Endothelial cell of umbilical vein (primary cell): Measurements from ENCODE around the gene OR5H14. TPM values are rescaled to one million over a fixed set of nuclear protein-coding genes. Genes with fewer than 3 reads are reported as not detected.
"Not testable (repeated sequence)": the region's sequence is repeated elsewhere in the genome, so short reads cannot be mapped to it uniquely, and the experiment has no call there.

Experiments
- BruUV-seq: library from RNA; stranded (reverse); fragments of 400-500 nt; replicated peaks from 2 replicates; lab custom pipeline; 2021; lab: Mats Ljungman, UMichigan
- CTCF ChIA-PET: fragments of 300-600, 350-600 bp; sonication (Branson Sonifier 250); formaldehyde crosslinking; loops from one replicate; lab custom pipeline; 2021; ENCODE audit warnings: antibody characterized with exemption, inconsistent platforms; lab: Charles Lee
- POLR2A ChIA-PET: fragments of 300-600, 350-600 bp; sonication (Branson Sonifier 250); formaldehyde crosslinking; loops from one replicate; lab custom pipeline; 2021; ENCODE audit warnings: antibody characterized with exemption, inconsistent platforms; lab: Charles Lee
- DNase-seq: peaks from one replicate; pipeline ENCODE4 v3.0.0-alpha.2; 2011; ENCODE audit warnings: low read depth, low spot score
- FAIRE-seq: peaks from 2 replicates; lab custom pipeline; 2011; peaks lifted over from hg19 to GRCh38; lab: Jason Lieb, UNC
- H2AFZ ChIP-seq: 2 replicates; pipeline ENCODE4 v1.6.0; 2012; ENCODE audit warnings: low read depth, low read length, control low read depth, inconsistent platforms
- H3K27ac ChIP-seq: 2 replicates; pipeline ENCODE4 v1.5.1; 2011; ENCODE audit warnings: low read depth, mild to moderate bottlenecking, control low read depth, low read length, moderate library complexity; ENCODE audit not compliant: insufficient read depth
- H3K27me3 ChIP-seq, 2 experiments: 2 replicates each; pipeline versions ENCODE4 v1.6.0 to v1.6.1; 2011; ENCODE audit warnings: low read length in 2 of 2, mixed read lengths in 1 of 2; ENCODE audit not compliant: control insufficient read depth in 2 of 2, insufficient read depth in 2 of 2
- H3K36me3 ChIP-seq, 2 experiments: 2 replicates in 1 of 2; 3 replicates in 1 of 2; pipeline ENCODE4 v1.5.1; 2011; ENCODE audit warnings: low read length in 2 of 2, mild to moderate bottlenecking in 1 of 2, moderate library complexity in 1 of 2; ENCODE audit not compliant: control insufficient read depth in 2 of 2, insufficient read depth in 2 of 2; ENCODE audit errors: extremely low read depth in 1 of 2
- H3K4me1 ChIP-seq: 3 replicates; pipeline ENCODE4 v1.5.1; 2011; ENCODE audit warnings: mild to moderate bottlenecking, low read length; ENCODE audit not compliant: control insufficient read depth, insufficient read depth; ENCODE audit errors: extremely low read depth
- H3K4me2 ChIP-seq: 2 replicates; pipeline ENCODE4 v1.6.1; 2011; ENCODE audit warnings: low read length, control low read depth, mixed read lengths; ENCODE audit not compliant: insufficient read depth
- H3K4me3 ChIP-seq, 3 experiments: fragments of 200-600 bp in 1 of 3; sonication (generic), shearing (Covaris generic) in 1 of 3; replicated peaks in 1 of 3; 2 replicates each; pipeline ENCODE4 v1.5.1; 2011 to 2016; ENCODE audit warnings: control low read depth in 3 of 3, low read length in 3 of 3, mild to moderate bottlenecking in 2 of 3, inconsistent platforms in 1 of 3, low read depth in 1 of 3, moderate library complexity in 1 of 3; ENCODE audit not compliant: insufficient read depth in 1 of 3
- H3K79me2 ChIP-seq: 2 replicates; pipeline ENCODE4 v1.6.0; 2012; ENCODE audit warnings: low read length, inconsistent platforms; ENCODE audit not compliant: control insufficient read depth, insufficient read depth
- H3K9ac ChIP-seq: replicated peaks from 2 replicates; pipeline ENCODE3; 2011; ENCODE audit warnings: low read length, control low read depth; ENCODE audit not compliant: insufficient read depth; ENCODE audit errors: extremely low read depth
- H3K9me1 ChIP-seq: replicated peaks from 3 replicates; pipeline ENCODE4 v1.6.0; 2011; ENCODE audit warnings: mild to moderate bottlenecking, low read length; ENCODE audit not compliant: control insufficient read depth, insufficient read depth; ENCODE audit errors: extremely low read depth
- H3K9me3 ChIP-seq: replicated peaks from 2 replicates; pipeline ENCODE4 v1.5.1; 2012; ENCODE audit warnings: low read length, inconsistent platforms; ENCODE audit not compliant: control insufficient read depth, insufficient read depth
- H4K20me1 ChIP-seq: replicated peaks from 2 replicates; pipeline ENCODE3; 2011; ENCODE audit warnings: mild to moderate bottlenecking, low read length; ENCODE audit not compliant: control insufficient read depth, insufficient read depth; ENCODE audit errors: extremely low read depth
- JUN ChIP-seq: IDR thresholded peaks from 2 replicates; pipeline ENCODE4 v1.6.1; 2011; ENCODE audit warnings: borderline replicate concordance, low read depth; ENCODE audit not compliant: insufficient read length, insufficient read depth
- MAX ChIP-seq: IDR thresholded peaks from 2 replicates; pipeline ENCODE4 v1.6.1; 2011; ENCODE audit not compliant: insufficient read depth, insufficient read length
- dilution Hi-C: fragments of 300-500 bp; cut with MboI; formaldehyde crosslinking; loops from one replicate; pipeline ENCODE4 v1.15.0; 2019; ENCODE audit warnings: low sequenced_read_pairs; ENCODE audit not compliant: extremely low pct_ligation_motif_present
- intact Hi-C: fragments of 100-400 bp; cut with micrococcal nuclease; formaldehyde crosslinking; loops from one replicate; pipeline ENCODE4 v1.10.0; 2022
- polyA plus RNA-seq, 4 experiments: library from polyadenylated mRNA; depleted of rRNA in 3 of 4; stranded (reverse) in 3 of 4; unstranded in 1 of 4; fragments of >200 nt; gene quantifications; 2 replicates each; pipeline versions ENCODE4 v1.2.1 to v1.2.3, GENCODE V29; 2011 to 2012; ENCODE audit warnings: missing spikeins in 1 of 4
- total RNA-seq: library from RNA; stranded (reverse); gene quantifications from 2 replicates; pipeline ENCODE4 v1.2.3, GENCODE V29; 2021

OR5H14 gene
- total and polyA plus RNA-seq, 2 donors (not counting 3 experiments of a cell fraction or from before 2014, with no cell fraction given): not detected

DNA sequence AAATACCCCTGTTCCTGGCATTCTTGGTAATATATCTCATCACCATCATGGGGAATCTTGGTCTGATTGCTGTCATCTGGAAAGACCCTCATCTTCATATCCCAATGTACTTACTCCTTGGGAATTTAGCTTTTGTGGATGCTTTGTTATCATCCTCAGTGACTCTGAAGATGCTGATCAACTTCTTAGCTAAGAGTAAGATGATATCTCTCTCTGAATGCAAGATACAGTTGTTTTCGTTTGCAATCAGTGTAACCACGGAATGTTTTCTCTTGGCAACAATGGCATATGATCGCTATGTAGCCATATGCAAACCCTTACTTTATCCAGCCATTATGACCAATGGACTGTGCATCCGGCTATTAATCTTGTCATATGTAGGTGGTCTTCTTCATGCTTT is 2.2 kb downstream of the OR5H14 start:
- intact Hi-C loops, dilution Hi-C loops, H3K9me3 ChIP-seq: not testable (repeated sequence)

DNA sequence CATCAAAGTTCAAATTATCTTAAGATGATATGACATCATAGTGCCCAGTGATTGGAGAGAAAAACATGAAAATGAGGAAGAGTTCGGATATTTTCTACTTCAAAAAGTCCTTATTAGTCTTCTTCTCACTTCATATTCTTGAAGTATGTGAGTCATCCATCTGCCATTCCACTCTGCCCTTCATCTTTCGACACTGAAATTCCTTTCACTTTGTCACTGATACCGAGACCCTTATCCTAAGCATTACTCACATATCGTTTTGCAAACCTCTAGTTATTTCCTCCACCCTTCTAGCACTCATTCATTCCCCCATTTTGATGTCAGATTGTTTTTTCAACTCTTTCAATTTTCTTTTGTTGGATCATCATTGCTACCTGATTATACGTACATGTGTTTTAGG is 4.0 kb downstream of the OR5H14 start:
- Histone ChIP-seq H3K27me3 (no peaks in the 10 kb centered on the region), H3K4me2 (no peak overlapping the region), H3K4me3 (no peak overlapping the region), H3K4me1 (no peaks in the 10 kb centered on the region), H3K27ac (no peak overlapping the region), H3K79me2 (no peaks in the 10 kb centered on the region), H3K9me3 (no peaks in the 10 kb centered on the region), H3K9me1 (no peaks in the 10 kb centered on the region), H3K36me3 (no peaks in the 10 kb centered on the region), H2AFZ (no peak overlapping the region), H3K9ac (no peak overlapping the region), H4K20me1 (no peaks in the 10 kb centered on the region)
- intact Hi-C loops: no loop called here
- ChIA-PET CTCF (no interaction called here), POLR2A (no interaction called here)
- BruUV-seq: no TSS peak
- no peak for DNase-seq
- dilution Hi-C loops: no loop called here
- TF ChIP-seq JUN: no peak
- TF ChIP-seq MAX: no peak
- FAIRE-seq: no peak

More for the DNA sequence above, 2.2 kb downstream of the OR5H14 start:
- H2AFZ ChIP-seq, H3K9me1 ChIP-seq, H3K27me3 ChIP-seq, H3K4me1 ChIP-seq, H3K4me3 ChIP-seq, H3K36me3 ChIP-seq, H3K4me2 ChIP-seq, CTCF ChIA-PET, POLR2A ChIA-PET, H3K27ac ChIP-seq, FAIRE-seq, H3K79me2 ChIP-seq, DNase-seq, H4K20me1 ChIP-seq, BruUV-seq, H3K9ac ChIP-seq: not testable (repeated sequence)
